ENCODE results near the gene DEFB131A.

GRCh38 chr4:9409793-9410192, 34.4 kb upstream of the DEFB131A start:
- TF ChIP-seq ZFP30 (CRISPR knock-in tag; IDR thresholded peaks at IDR 0.05) (no peak), PATZ1 (CRISPR knock-in tag; IDR thresholded peaks at IDR 0.05; ENCODE audit: borderline replicate concordance) (no peak), ZNF8 (CRISPR knock-in tag; IDR thresholded peaks at IDR 0.05) (no peak), ESRRG (CRISPR knock-in tag; IDR thresholded peaks at IDR 0.05) (no peak), CSDC2 (CRISPR knock-in tag; IDR thresholded peaks at IDR 0.05) (no peak)
- TF ChIP-seq, protein P1, sequence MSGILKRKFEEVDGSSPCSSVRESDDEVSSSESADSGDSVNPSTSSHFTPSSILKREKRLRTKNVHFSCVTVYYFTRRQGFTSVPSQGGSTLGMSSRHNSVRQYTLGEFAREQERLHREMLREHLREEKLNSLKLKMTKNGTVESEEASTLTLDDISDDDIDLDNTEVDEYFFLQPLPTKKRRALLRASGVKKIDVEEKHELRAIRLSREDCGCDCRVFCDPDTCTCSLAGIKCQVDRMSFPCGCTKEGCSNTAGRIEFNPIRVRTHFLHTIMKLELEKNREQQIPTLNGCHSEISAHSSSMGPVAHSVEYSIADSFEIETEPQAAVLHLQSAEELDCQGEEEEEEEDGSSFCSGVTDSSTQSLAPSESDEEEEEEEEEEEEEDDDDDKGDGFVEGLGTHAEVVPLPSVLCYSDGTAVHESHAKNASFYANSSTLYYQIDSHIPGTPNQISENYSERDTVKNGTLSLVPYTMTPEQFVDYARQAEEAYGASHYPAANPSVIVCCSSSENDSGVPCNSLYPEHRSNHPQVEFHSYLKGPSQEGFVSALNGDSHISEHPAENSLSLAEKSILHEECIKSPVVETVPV (CRISPR knock-in tag; IDR thresholded peaks at IDR 0.05) = no peak

Data from SK-N-SH treated with all-trans-retinoic acid at 6 μM for 48 hours (cell line).